PC-3 (cell line): ENCODE data around the gene SRRM2.

Source experiments
- EZH2 ChIP-seq: fragments of 300-600 bp; sonication (generic); IDR thresholded peaks from one replicate; pipeline ENCODE4 v1.6.1; 2017; ENCODE audit warnings: antibody characterized with exemption, mild to moderate bottlenecking, low read length; ENCODE audit not compliant: unreplicated experiment
- EZH2phosphoT487 ChIP-seq: fragments of 300-600 bp; sonication (generic); IDR thresholded peaks from 2 replicates; pipeline ENCODE4 v1.6.1; 2018; ENCODE audit warnings: mild to moderate bottlenecking, antibody characterized with exemption, low read length, borderline replicate concordance
- TF ChIP-seq, protein P1 (sequence below): fragments of 300-600 bp; sonication (generic); conservative IDR thresholded peaks from 2 replicates; pipeline ENCODE4 v1.5.1; 2017; ENCODE audit warnings: antibody characterized with exemption, low read depth, mild to moderate bottlenecking, low read length

DNA sequence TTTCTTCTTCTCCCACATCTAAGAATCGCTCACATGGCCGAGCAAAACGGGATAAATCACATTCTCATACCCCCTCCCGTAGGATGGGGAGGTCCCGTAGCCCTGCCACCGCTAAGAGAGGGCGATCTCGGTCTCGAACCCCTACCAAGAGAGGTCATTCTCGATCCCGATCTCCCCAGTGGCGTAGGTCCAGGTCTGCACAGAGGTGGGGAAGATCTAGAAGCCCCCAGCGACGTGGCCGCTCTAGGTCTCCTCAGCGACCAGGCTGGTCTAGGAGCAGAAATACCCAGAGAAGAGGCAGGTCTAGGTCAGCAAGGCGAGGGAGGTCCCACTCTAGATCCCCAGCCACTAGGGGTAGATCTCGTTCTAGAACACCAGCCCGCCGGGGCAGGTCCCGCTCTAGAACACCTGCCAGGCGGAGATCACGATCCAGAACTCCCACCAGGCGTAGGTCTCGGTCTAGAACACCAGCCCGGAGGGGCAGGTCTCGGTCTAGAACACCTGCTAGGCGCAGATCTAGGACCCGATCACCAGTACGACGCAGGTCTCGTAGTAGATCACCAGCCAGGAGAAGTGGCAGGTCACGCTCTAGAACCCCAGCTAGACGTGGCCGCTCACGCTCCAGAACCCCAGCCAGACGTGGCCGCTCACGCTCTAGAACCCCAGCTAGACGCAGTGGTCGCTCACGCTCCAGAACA lies 9.6 kb downstream of the SRRM2 start:
- TF ChIP-seq, protein P1, sequence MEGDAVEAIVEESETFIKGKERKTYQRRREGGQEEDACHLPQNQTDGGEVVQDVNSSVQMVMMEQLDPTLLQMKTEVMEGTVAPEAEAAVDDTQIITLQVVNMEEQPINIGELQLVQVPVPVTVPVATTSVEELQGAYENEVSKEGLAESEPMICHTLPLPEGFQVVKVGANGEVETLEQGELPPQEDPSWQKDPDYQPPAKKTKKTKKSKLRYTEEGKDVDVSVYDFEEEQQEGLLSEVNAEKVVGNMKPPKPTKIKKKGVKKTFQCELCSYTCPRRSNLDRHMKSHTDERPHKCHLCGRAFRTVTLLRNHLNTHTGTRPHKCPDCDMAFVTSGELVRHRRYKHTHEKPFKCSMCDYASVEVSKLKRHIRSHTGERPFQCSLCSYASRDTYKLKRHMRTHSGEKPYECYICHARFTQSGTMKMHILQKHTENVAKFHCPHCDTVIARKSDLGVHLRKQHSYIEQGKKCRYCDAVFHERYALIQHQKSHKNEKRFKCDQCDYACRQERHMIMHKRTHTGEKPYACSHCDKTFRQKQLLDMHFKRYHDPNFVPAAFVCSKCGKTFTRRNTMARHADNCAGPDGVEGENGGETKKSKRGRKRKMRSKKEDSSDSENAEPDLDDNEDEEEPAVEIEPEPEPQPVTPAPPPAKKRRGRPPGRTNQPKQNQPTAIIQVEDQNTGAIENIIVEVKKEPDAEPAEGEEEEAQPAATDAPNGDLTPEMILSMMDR: no peak
- TF ChIP-seq EZH2: no peak
- TF ChIP-seq EZH2phosphoT487: no peak
